Right kidney (tissue), 1 donor: ENCODE data around the gene DOCK8.

Experiments used
- DNase-seq: peaks from one replicate; pipeline ENCODE4 v3.0.0-alpha.2; 2016

The DOCK8 gene

GRCh38 chr9:268616-269015, 54.0 kb downstream of the DOCK8 start:
- no peak for DNase-seq

- DNase-seq = no peak
Measured at GRCh38 chr9:269081-269711, 54.5 kb downstream of the DOCK8 start.

- DNase-seq = no peak
Measured at GRCh38 chr9:270657-271237, 56.1 kb downstream of the DOCK8 start.

- no peak for DNase-seq
Measured at GRCh38 chr9:272251-273213, 57.9 kb downstream of the DOCK8 start.

GRCh38 chr9:274406-274805, 59.7 kb downstream of the DOCK8 start:
- DNase-seq = no peak

- DNase-seq = no peak
Measured at GRCh38 chr9:277601-278295, 63.1 kb downstream of the DOCK8 start.

GRCh38 chr9:278651-279050, 64.0 kb downstream of the DOCK8 start:
- DNase-seq = no peak

- DNase-seq = no peak
Measured at GRCh38 chr9:279674-280073, 65.0 kb downstream of the DOCK8 start.

GRCh38 chr9:281741-282645, 67.3 kb downstream of the DOCK8 start:
- no peak for DNase-seq

GRCh38 chr9:286071-286740, 71.5 kb downstream of the DOCK8 start:
- no peak for DNase-seq

GRCh38 chr9:289121-289520, 74.5 kb downstream of the DOCK8 start:
- no peak for DNase-seq

GRCh38 chr9:292915-293314, 78.2 kb downstream of the DOCK8 start:
- no peak for DNase-seq

GRCh38 chr9:295576-295975, 80.9 kb downstream of the DOCK8 start:
- no peak for DNase-seq

GRCh38 chr9:296411-296810, 81.7 kb downstream of the DOCK8 start:
- DNase-seq = no peak

GRCh38 chr9:297104-297972, 82.7 kb downstream of the DOCK8 start:
- DNase-seq = no peak

- no peak for DNase-seq
Measured at GRCh38 chr9:303502-303901, 88.8 kb downstream of the DOCK8 start.

GRCh38 chr9:304106-304505, 89.4 kb downstream of the DOCK8 start:
- no peak for DNase-seq

GRCh38 chr9:304519-305185, 90.0 kb downstream of the DOCK8 start:
- no peak for DNase-seq

GRCh38 chr9:306907-307306, 92.2 kb downstream of the DOCK8 start:
- no peak for DNase-seq

- DNase-seq = no peak
Measured at GRCh38 chr9:311841-312240, 97.2 kb downstream of the DOCK8 start.
